Stimulated activated CD4-positive, alpha-beta T cell treated with anti-CD3 and anti-CD28 coated beads, Interleukin-1b, Interleukin-23, amount 100 ng/mL, for 24 hours (primary cell): ENCODE measurements around the gene TIMM17A.

Experiments
- DNase-seq, 4 experiments: peaks; one replicate each; pipeline ENCODE4 v3.0.0-alpha.2; 2020; ENCODE audit warnings: low read depth in 4 of 4, low spot score in 1 of 4

TIMM17A gene

GRCh38 chr1:201982623-201983379 lies 27.5 kb downstream of the TIMM17A start, which contains the start of gene RNPEP:
Gene RNPEP, plus strand, starts transcription at chr1:201982648. Its CDS starts 19 bp downstream, at chr1:201982667.
- DNase-seq = peak in 3 of 4 experiments; percentile 17 to 38 (median 19)

GRCh38 chr1:201983380-201983805 lies 28.1 kb downstream of the TIMM17A start:
- DNase-seq = no peak

GRCh38 chr1:201984446-201984845 lies 29.1 kb downstream of the TIMM17A start:
- DNase-seq = no peak

- DNase-seq = no peak
These were observed 30.1 kb downstream of the TIMM17A start for GRCh38 chr1:201985355-201985754.

DNA sequence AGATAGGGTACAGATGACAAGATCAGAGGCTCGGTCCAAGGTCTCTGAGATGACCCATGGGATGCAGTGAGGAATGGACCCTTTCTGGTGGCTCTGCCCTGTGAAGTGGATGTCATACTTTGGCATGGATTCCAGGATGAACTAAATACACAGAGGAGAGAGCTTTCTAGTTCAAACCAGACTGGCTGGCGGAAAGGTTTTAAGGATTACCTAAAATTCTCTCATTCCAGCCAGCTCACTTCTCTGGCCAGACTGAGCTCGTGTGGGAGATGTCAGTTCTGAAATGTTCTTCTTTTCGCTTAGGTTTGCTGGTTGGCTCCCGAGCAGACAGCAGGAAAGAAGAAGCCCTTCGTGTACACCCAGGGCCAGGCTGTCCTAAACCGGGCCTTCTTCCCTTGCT lies 33.3 kb downstream of the TIMM17A start:
- no peak for DNase-seq

- DNase-seq = no peak
These were observed 34.2 kb downstream of the TIMM17A start for GRCh38 chr1:201989354-201990128.

DNA sequence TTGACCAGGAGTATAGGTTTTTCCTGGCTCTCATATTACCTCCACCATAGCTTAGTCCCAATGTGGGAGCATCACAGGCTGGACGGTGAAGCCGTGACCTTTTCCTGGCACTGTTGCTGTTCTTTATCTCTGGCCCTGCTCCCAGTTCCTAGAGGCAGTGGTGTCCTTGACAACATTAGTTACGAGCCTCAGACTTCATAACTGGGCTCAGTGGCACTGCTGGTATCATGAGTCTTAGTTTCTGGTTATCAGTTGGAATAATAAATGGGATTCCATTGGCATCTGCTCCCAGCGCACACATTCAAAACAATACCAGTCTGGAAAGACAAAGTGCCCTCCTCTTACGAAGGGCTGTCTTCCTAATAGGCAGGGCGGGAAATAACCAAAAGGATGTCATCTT lies 35.1 kb downstream of the TIMM17A start:
- no peak for DNase-seq

- DNase-seq = no peak
These were observed 44.4 kb downstream of the TIMM17A start for GRCh38 chr1:201999625-202000238.

GRCh38 chr1:202002507-202002906 lies 47.2 kb downstream of the TIMM17A start:
- no peak for DNase-seq

GRCh38 chr1:202004711-202005110 lies 49.4 kb downstream of the TIMM17A start:
- DNase-seq = no peak

- no peak for DNase-seq
These were observed 50.7 kb downstream of the TIMM17A start for GRCh38 chr1:202005958-202006357.

- no peak for DNase-seq
These were observed 52.0 kb downstream of the TIMM17A start for GRCh38 chr1:202007304-202007703.

GRCh38 chr1:202007805-202008489 lies 52.6 kb downstream of the TIMM17A start:
- DNase-seq = no peak

DNA sequence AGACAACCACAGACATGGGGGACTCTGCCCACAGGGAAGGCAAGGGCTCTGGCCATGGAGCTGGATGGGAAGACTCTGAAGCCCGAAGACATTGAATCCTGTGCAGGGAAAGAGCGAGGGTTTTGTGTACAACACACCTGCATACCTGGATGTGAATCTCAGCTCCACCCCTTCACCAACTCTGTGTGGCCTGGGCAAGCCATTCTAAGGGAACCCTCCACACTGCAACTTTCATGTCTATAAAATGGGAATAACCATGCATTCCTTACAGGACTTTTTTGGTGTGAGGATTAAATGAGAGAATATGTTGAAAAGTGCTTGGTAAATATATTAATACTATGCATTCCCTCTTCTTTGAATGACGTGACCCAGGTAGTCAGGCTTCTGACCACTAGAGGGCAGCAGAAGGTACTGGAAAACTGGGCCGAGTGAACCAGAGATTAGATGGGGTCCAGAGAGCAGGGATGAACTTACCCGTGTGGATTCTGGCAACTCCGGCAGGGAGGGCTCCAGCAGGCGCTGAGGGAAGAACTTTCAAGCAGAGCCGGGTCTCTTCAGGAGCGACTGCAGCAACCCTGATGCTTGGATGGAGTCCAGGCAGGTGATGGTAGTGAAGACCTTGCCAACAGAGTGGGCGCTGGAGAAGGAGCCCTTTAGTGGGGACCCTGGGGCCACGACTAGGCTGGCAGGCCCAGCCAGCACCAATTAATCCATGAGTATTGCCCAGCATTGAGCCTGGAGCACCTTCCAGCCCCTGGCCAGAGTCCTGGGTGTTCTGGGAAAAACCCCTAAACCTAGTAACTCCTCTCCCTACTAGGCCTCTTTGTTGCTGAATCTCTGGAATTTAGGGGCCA lies 54.2 kb downstream of the TIMM17A start:
- DNase-seq = peak; percentile 35 to 55 (median 45)

- no peak for DNase-seq
These were observed 55.1 kb downstream of the TIMM17A start, which contains the start of gene ELF3 for GRCh38 chr1:202010180-202011015. Gene ELF3, plus strand, starts transcription at chr1:202010587. Its CDS starts 550 bp downstream, at chr1:202011137.

GRCh38 chr1:202011994-202012393 lies 56.7 kb downstream of the TIMM17A start:
- no peak for DNase-seq

- no peak for DNase-seq
These were observed 57.5 kb downstream of the TIMM17A start for GRCh38 chr1:202012544-202013478.

DNA sequence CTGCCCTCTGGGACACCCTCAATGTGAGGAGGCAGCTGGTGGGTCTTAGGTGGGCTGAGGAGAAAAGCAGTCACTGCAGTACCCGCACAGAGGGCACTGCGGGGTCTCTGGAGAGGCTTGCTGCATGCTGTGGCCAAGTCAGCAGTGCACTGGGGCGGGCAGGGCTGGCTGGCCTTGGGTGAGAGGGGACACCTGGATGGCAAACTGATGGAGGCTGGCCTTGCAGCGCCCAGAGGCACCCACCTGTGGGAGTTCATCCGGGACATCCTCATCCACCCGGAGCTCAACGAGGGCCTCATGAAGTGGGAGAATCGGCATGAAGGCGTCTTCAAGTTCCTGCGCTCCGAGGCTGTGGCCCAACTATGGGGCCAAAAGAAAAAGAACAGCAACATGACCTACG lies 58.3 kb downstream of the TIMM17A start:
- no peak for DNase-seq
